GM18520 (cell line): ENCODE results near the gene BPHL.
"Not testable (repeated sequence)": the region's sequence is repeated elsewhere in the genome, so short reads cannot be mapped to it uniquely, and the experiment has no call there.

ENCODE experiments used
- ATAC-seq: cut with Tn5 transposase; IDR thresholded peaks from one replicate; pipeline ENCODE4 v1.9.1; 2021; ENCODE audit not compliant: unreplicated experiment

BPHL gene

GRCh38 chr6:3120765-3121089 is 2.2 kb downstream of the BPHL start:
- ATAC-seq: no peak

- no peak for ATAC-seq
Measured at GRCh38 chr6:3122823-3123182, 4.3 kb downstream of the BPHL start.

GRCh38 chr6:3124667-3125066 is 6.2 kb downstream of the BPHL start:
- ATAC-seq: no peak

- no peak for ATAC-seq
Measured at GRCh38 chr6:3125815-3126214, 7.3 kb downstream of the BPHL start.

GRCh38 chr6:3128356-3129108 is 10.0 kb downstream of the BPHL start:
- ATAC-seq: no peak

- no peak for ATAC-seq
Measured at GRCh38 chr6:3131695-3132094, 13.2 kb downstream of the BPHL start.

GRCh38 chr6:3133515-3133914 is 15.0 kb downstream of the BPHL start:
- no peak for ATAC-seq

GRCh38 chr6:3135668-3136291 is 17.3 kb downstream of the BPHL start:
- ATAC-seq: no peak

- no peak for ATAC-seq
Measured at GRCh38 chr6:3136292-3137011, 17.9 kb downstream of the BPHL start.

GRCh38 chr6:3137057-3137777 is 18.7 kb downstream of the BPHL start:
- ATAC-seq: no peak

- ATAC-seq: not testable (repeated sequence)
Measured at GRCh38 chr6:3137873-3138272, 19.4 kb downstream of the BPHL start.

- no peak for ATAC-seq
Measured at GRCh38 chr6:3138341-3138740, 19.8 kb downstream of the BPHL start.

GRCh38 chr6:3139090-3139903 is 20.8 kb downstream of the BPHL start:
- ATAC-seq: no peak

- no peak for ATAC-seq
Measured at GRCh38 chr6:3140201-3140600, 21.7 kb downstream of the BPHL start.

GRCh38 chr6:3142536-3142935 is 24.0 kb downstream of the BPHL start:
- no peak for ATAC-seq

- ATAC-seq: no peak
Measured at GRCh38 chr6:3143158-3143557, 24.6 kb downstream of the BPHL start.

- no peak for ATAC-seq
Measured at GRCh38 chr6:3144571-3144970, 26.1 kb downstream of the BPHL start.

GRCh38 chr6:3147914-3148757 is 29.6 kb downstream of the BPHL start:
- ATAC-seq: no peak

GRCh38 chr6:3151691-3152090 is 33.2 kb downstream of the BPHL start:
- ATAC-seq: no peak

- no peak for ATAC-seq
Measured at GRCh38 chr6:3152689-3153088, 34.2 kb downstream of the BPHL start.
